A549 (cell line): ENCODE data around the gene ADIG.

Experiments used
- ESRRA ChIP-seq: fragments of 150-350 bp; IDR thresholded peaks from 2 replicates; pipeline ENCODE4 v1.6.1; 2014; ENCODE audit warnings: mild to moderate bottlenecking, low read length, borderline replicate concordance
- TF ChIP-seq, protein P1 (sequence below): fragments of >200 bp; sonication (Bioruptor Twin); formaldehyde crosslinking; IDR thresholded peaks from 3 replicates; pipeline ENCODE4 v1.5.1; 2016

DNA sequence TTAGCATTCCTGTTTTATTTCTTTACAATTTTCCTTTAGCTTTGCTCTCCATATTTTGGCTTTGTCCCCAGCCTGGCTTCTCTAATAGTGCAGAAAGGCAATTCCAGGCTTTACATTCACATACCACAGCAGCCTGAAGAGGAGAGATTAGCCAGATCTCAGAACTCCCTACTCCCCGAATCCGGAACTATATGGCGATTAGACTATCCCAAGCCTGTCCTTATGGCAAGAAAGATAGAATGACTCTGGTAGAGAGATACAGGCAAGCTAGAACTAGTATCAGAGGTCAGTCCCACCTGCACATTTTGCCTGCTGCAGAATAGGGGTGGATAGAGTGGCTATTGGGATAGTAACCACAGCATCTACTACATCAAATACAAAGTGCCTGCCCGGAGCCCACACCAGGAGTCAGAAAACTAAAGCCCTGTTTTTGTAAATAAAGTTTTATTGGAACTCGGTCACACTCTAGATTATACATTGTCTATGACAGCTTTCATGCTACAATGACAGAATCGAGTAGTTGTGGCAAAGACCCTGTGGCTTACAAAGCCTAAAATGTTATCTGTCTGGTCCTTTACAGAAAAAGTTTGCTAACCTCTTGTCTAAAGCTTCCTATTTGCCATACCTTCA is 17.1 kb upstream of the ADIG start:
- TF ChIP-seq, protein P1, sequence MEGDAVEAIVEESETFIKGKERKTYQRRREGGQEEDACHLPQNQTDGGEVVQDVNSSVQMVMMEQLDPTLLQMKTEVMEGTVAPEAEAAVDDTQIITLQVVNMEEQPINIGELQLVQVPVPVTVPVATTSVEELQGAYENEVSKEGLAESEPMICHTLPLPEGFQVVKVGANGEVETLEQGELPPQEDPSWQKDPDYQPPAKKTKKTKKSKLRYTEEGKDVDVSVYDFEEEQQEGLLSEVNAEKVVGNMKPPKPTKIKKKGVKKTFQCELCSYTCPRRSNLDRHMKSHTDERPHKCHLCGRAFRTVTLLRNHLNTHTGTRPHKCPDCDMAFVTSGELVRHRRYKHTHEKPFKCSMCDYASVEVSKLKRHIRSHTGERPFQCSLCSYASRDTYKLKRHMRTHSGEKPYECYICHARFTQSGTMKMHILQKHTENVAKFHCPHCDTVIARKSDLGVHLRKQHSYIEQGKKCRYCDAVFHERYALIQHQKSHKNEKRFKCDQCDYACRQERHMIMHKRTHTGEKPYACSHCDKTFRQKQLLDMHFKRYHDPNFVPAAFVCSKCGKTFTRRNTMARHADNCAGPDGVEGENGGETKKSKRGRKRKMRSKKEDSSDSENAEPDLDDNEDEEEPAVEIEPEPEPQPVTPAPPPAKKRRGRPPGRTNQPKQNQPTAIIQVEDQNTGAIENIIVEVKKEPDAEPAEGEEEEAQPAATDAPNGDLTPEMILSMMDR: no peak
- no peak for TF ChIP-seq ESRRA
